Spleen (tissue), 7 donors: Measurements from ENCODE around the gene AHRR.

Experiments
- CTCF ChIP-seq, 11 experiments: fragments of 200-600 bp in 7 of 11; fragments of 450-650 bp in 4 of 11; sonication (generic) in 4 of 11; IDR thresholded peaks in 8 of 11; conservative IDR thresholded peaks in 3 of 11; 1 replicate in 7 of 11; 2 replicates in 4 of 11; pipeline versions ENCODE4 v1.4.0 to v1.8.0; 2016 to 2021; ENCODE audit warnings: antibody characterized with exemption in 11 of 11, inconsistent platforms in 4 of 11, mild to moderate bottlenecking in 1 of 11
- POLR2AphosphoS5 ChIP-seq, 3 donors: sonication (generic); formaldehyde crosslinking; IDR thresholded peaks; one replicate each; pipeline ENCODE4 v1.5.1; 2017; ENCODE audit warnings: antibody characterized with exemption in 3 of 3
- donor health status: DM: no; HTN: no; CAD: no; lungs with moderate emphysema.
- donor health status: DM: no; HTN: no; CAD: no.
- donor health status: DM: no; HTN: no; CAD: no.

- TF ChIP-seq CTCF (IDR thresholded peaks at IDR 0.05 in 8 of 11, conservative IDR thresholded peaks at IDR 0.05 in 3 of 11) = no peak
- no peak for TF ChIP-seq POLR2AphosphoS5 (IDR thresholded peaks at IDR 0.05)
Measured at GRCh38 chr5:407051-407450, 85.5 kb downstream of the AHRR start.
